PC-9 (cell line): ENCODE data around the gene CBX2.

Source experiments
- EZH2 ChIP-seq: fragments of 200-600 bp; sonication (generic); IDR thresholded peaks from 2 replicates; pipeline ENCODE4 v1.8.0; 2017; ENCODE audit warnings: antibody characterized with exemption, low read depth
- TF ChIP-seq, protein P1 (sequence below): fragments of 200-600 bp; sonication (generic); conservative IDR thresholded peaks from 2 replicates; pipeline ENCODE4 v1.6.1; 2017; ENCODE audit warnings: mixed run types, antibody characterized with exemption, mild to moderate bottlenecking, moderate library complexity

DNA sequence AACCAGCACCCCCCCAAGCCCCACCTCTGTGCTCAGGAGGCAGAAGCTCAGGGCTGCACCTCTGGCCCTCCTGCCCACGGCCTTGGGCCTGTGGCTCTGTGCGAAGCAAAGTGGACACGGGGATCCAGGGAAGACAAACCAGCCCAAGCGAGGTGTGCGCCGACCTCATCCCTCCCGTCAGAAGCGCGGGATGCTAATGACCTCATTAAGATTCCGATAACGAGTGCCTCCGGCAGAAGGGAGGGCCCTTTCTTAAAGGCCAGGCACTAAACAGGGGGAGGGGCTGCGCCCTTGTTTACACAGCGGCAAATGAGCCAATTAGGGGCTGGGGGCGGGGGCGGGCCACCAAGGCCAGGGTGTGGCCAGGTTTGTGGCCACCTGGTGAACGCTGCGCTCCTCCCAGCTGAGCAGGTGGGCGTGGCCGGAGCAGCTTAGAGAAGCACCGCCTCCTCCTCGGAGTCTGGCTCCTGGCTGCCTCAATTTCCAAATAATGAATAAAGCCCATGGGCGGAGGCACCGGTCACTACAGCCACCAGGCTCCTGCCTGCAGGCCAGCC is 58.1 kb downstream of the CBX2 start:
- TF ChIP-seq EZH2 = no peak
- TF ChIP-seq, protein P1, sequence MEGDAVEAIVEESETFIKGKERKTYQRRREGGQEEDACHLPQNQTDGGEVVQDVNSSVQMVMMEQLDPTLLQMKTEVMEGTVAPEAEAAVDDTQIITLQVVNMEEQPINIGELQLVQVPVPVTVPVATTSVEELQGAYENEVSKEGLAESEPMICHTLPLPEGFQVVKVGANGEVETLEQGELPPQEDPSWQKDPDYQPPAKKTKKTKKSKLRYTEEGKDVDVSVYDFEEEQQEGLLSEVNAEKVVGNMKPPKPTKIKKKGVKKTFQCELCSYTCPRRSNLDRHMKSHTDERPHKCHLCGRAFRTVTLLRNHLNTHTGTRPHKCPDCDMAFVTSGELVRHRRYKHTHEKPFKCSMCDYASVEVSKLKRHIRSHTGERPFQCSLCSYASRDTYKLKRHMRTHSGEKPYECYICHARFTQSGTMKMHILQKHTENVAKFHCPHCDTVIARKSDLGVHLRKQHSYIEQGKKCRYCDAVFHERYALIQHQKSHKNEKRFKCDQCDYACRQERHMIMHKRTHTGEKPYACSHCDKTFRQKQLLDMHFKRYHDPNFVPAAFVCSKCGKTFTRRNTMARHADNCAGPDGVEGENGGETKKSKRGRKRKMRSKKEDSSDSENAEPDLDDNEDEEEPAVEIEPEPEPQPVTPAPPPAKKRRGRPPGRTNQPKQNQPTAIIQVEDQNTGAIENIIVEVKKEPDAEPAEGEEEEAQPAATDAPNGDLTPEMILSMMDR = no peak
